Type B pancreatic cell (in vitro differentiated cells): ENCODE data around the gene MYH4. TPM values are rescaled to one million over a fixed set of nuclear protein-coding genes. Genes with fewer than 3 reads are reported as not detected.
A peak's percentile ranks its signal among the peaks of the same experiment; 100 is the strongest.

Experiments
- DNase-seq: peaks from one replicate; pipeline ENCODE4 v3.0.0; 2021; ENCODE audit warnings: mixed read lengths; ENCODE audit not compliant: unreplicated experiment; ENCODE audit errors: extremely low spot score
- H3K27ac Mint-ChIP-seq: 2 replicates; pipeline ENCODE4 v1.8.0; 2021; ENCODE audit warnings: mild to moderate bottlenecking, mixed read lengths
- H3K27me3 Mint-ChIP-seq: 2 replicates; pipeline ENCODE4 v1.8.0; 2021; ENCODE audit warnings: mixed read lengths
- H3K36me3 Mint-ChIP-seq: 2 replicates; pipeline ENCODE4 v1.8.0; 2021; ENCODE audit warnings: mixed read lengths
- H3K4me1 Mint-ChIP-seq: one replicate; pipeline ENCODE4 v1.8.0; 2021; ENCODE audit warnings: mixed read lengths; ENCODE audit not compliant: unreplicated experiment
- H3K4me3 Mint-ChIP-seq: 2 replicates; pipeline ENCODE4 v1.8.0; 2021; ENCODE audit warnings: mild to moderate bottlenecking, mixed read lengths
- H3K9me3 Mint-ChIP-seq: 2 replicates; pipeline ENCODE4 v1.8.0; 2021; ENCODE audit warnings: mixed read lengths
- total RNA-seq: library from RNA; stranded (reverse); gene quantifications from 2 replicates; pipeline ENCODE4 v1.2.1, GENCODE V29; 2021; ENCODE audit warnings: low replicate concordance
- TF ChIP-seq, protein P1 (sequence below): fragments of 200-600 bp; sonication (generic); conservative IDR thresholded peaks from 2 replicates; pipeline ENCODE4 v1.5.0; 2021; ENCODE audit warnings: antibody characterized with exemption, mild to moderate bottlenecking

MYH4 gene
- total RNA-seq, 1 donor from 2014 or later: 0.12 TPM

DNA sequence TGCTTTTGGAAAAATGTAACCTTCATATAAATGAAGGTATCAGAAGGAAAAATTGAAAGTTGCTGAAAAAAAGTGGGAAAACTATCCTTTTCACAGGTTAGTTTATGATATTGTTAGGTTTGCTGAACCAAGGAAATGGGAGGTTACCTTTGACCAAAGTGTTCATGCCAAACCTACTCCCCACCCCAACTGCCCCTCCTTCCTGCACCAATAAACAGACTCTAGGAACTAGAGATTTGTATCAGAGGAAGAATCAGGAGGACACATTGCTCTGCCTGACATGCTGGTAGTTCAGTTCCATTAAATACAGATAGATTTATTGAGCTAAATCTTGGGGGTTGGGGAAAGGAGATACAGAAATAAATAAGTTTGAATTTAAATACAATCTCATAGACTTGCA lies 65.8 kb downstream of the MYH4 start:
- DNase-seq: no peak

GRCh38 chr17:10398352-10398751 lies 71.0 kb downstream of the MYH4 start:
- H3K27me3 Mint-ChIP-seq: no peaks in the 10 kb centered on the region
- H3K4me1 Mint-ChIP-seq: no peaks in the 10 kb centered on the region
- TF ChIP-seq, protein P1, sequence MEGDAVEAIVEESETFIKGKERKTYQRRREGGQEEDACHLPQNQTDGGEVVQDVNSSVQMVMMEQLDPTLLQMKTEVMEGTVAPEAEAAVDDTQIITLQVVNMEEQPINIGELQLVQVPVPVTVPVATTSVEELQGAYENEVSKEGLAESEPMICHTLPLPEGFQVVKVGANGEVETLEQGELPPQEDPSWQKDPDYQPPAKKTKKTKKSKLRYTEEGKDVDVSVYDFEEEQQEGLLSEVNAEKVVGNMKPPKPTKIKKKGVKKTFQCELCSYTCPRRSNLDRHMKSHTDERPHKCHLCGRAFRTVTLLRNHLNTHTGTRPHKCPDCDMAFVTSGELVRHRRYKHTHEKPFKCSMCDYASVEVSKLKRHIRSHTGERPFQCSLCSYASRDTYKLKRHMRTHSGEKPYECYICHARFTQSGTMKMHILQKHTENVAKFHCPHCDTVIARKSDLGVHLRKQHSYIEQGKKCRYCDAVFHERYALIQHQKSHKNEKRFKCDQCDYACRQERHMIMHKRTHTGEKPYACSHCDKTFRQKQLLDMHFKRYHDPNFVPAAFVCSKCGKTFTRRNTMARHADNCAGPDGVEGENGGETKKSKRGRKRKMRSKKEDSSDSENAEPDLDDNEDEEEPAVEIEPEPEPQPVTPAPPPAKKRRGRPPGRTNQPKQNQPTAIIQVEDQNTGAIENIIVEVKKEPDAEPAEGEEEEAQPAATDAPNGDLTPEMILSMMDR: no peak
- H3K36me3 Mint-ChIP-seq: no peaks in the 10 kb centered on the region
- H3K4me3 Mint-ChIP-seq: no peak overlapping the region
- no peak overlapping the region for H3K27ac Mint-ChIP-seq
- H3K9me3 Mint-ChIP-seq: no peaks in the 10 kb centered on the region
- DNase-seq: no peak

More for the DNA sequence above, 65.8 kb downstream of the MYH4 start:
- H3K27me3 Mint-ChIP-seq: peaks cover 7% of the 10 kb centered on the region
- no peaks in the 10 kb centered on the region for H3K4me1 Mint-ChIP-seq
- TF ChIP-seq, protein P1: no peak
- no peak overlapping the region for H3K4me3 Mint-ChIP-seq
- H3K36me3 Mint-ChIP-seq: no peaks in the 10 kb centered on the region
- no peak overlapping the region for H3K27ac Mint-ChIP-seq
- no peaks in the 10 kb centered on the region for H3K9me3 Mint-ChIP-seq

GRCh38 chr17:10396524-10397163 lies 72.7 kb downstream of the MYH4 start:
- H3K36me3 Mint-ChIP-seq: no peaks in the 10 kb centered on the region
- no peak for DNase-seq
- TF ChIP-seq, protein P1: no peak
- no peaks in the 10 kb centered on the region for H3K9me3 Mint-ChIP-seq
- H3K27ac Mint-ChIP-seq: peak overlapping the region; percentile 25
- peaks cover 13% of the 10 kb centered on the region for H3K27me3 Mint-ChIP-seq
- no peak overlapping the region for H3K4me3 Mint-ChIP-seq
- no peaks in the 10 kb centered on the region for H3K4me1 Mint-ChIP-seq

GRCh38 chr17:10394201-10394887 lies 75.0 kb downstream of the MYH4 start:
- no peak overlapping the region for H3K4me3 Mint-ChIP-seq
- H3K36me3 Mint-ChIP-seq: no peaks in the 10 kb centered on the region

More at GRCh38 chr17:10394201-10394887, 75.0 kb downstream of the MYH4 start:
- H3K9me3 Mint-ChIP-seq: no peaks in the 10 kb centered on the region
- no peak for DNase-seq
- no peak overlapping the region for H3K27ac Mint-ChIP-seq
- H3K4me1 Mint-ChIP-seq: no peaks in the 10 kb centered on the region
- peaks cover 20% of the 10 kb centered on the region for H3K27me3 Mint-ChIP-seq
- TF ChIP-seq, protein P1: no peak

Other genes starting within 250 kb of the MYH4 start
- not detected in 2 replicates for gene MYH13, start 96.6 kb downstream of the MYH4 start, total RNA-seq
- 0.05 and 0.68 TPM in 2 replicates for gene MYH8, start 47.6 kb downstream of the MYH4 start, total RNA-seq
- not detected in 2 replicates for gene MYH1, start 49.0 kb upstream of the MYH4 start, total RNA-seq
- not detected in 2 replicates for gene MYH2, start 80.1 kb upstream of the MYH4 start, total RNA-seq
- 2.4 and 11.2 TPM in 2 replicates for gene MYH3, start 187.8 kb upstream of the MYH4 start, total RNA-seq
- 34.4 and 35.1 TPM in 2 replicates for gene SCO1, start 228.0 kb upstream of the MYH4 start, total RNA-seq
- gene ADPRM, start 228.0 kb upstream of the MYH4 start, total RNA-seq: 7.8 and 9.7 TPM in 2 replicates